MM.1S (cell line): ENCODE results near the gene BBS12.

Experiments used
- DNase-seq: peaks from one replicate; pipeline ENCODE4 v3.0.0-alpha.2; 2015
- H2AFZ ChIP-seq: fragments of 300-600 bp; sonication (generic); 2 replicates; pipeline ENCODE4 v1.6.0; 2016; ENCODE audit warnings: antibody characterized with exemption, low read length
- H3F3A ChIP-seq: fragments of 300-600 bp; sonication (generic); 2 replicates; pipeline ENCODE4 v1.6.1; 2016; ENCODE audit warnings: mild to moderate bottlenecking, antibody characterized with exemption, low read length, moderate library complexity, mixed read lengths; ENCODE audit not compliant: insufficient read depth
- H3K27ac ChIP-seq: fragments of 300-600 bp; sonication (generic); 2 replicates; pipeline ENCODE4 v1.5.1; 2016; ENCODE audit warnings: mild to moderate bottlenecking, low read length
- H3K27me3 ChIP-seq: fragments of 300-600 bp; sonication (generic); replicated peaks from 2 replicates; pipeline ENCODE4 v1.6.0; 2016; ENCODE audit warnings: low read length; ENCODE audit not compliant: insufficient read depth
- H3K36me3 ChIP-seq: fragments of 300-600 bp; sonication (generic); replicated peaks from 2 replicates; pipeline ENCODE4 v1.6.1; 2016; ENCODE audit warnings: mild to moderate bottlenecking, low read length, mixed read lengths; ENCODE audit not compliant: insufficient read depth
- H3K4me1 ChIP-seq: fragments of 300-600 bp; sonication (generic); 2 replicates; pipeline ENCODE4 v1.6.1; 2016; ENCODE audit warnings: low read length, mixed read lengths
- H3K4me2 ChIP-seq: fragments of 300-600 bp; sonication (generic); 2 replicates; pipeline ENCODE4 v1.6.0; 2016; ENCODE audit warnings: low read depth, low read length
- H3K4me3 ChIP-seq: fragments of 300-600 bp; sonication (generic); 2 replicates; pipeline ENCODE4 v1.5.1; 2016; ENCODE audit warnings: low read length, mixed read lengths
- H3K79me2 ChIP-seq: fragments of 300-600 bp; sonication (generic); 2 replicates; pipeline ENCODE4 v1.6.1; 2016; ENCODE audit warnings: mixed run types, low read length, mixed read lengths
- H3K9ac ChIP-seq: fragments of 300-600 bp; sonication (generic); 2 replicates; pipeline ENCODE4 v1.6.1; 2016; ENCODE audit warnings: low read length, mixed read lengths
- H3K9me2 ChIP-seq: fragments of 300-600 bp; sonication (generic); replicated peaks from 2 replicates; pipeline ENCODE4 v1.6.1; 2016; ENCODE audit warnings: mild to moderate bottlenecking, low read length, mixed read lengths; ENCODE audit not compliant: insufficient read depth
- H3K9me3 ChIP-seq: fragments of 300-600 bp; sonication (generic); replicated peaks from 2 replicates; pipeline ENCODE4 v1.6.1; 2016; ENCODE audit warnings: mild to moderate bottlenecking, low read length, mixed read lengths; ENCODE audit not compliant: insufficient read depth
- H4K20me1 ChIP-seq: fragments of 300-600 bp; sonication (generic); 2 replicates; pipeline ENCODE4 v1.6.1; 2016; ENCODE audit warnings: mild to moderate bottlenecking, low read length, moderate library complexity, mixed read lengths; ENCODE audit not compliant: insufficient read depth
- EZH2 ChIP-seq: fragments of 300-600 bp; sonication (generic); optimal IDR thresholded peaks from 2 replicates; pipeline ENCODE3; 2017; ENCODE audit warnings: low read depth, mild to moderate bottlenecking, antibody characterized with exemption, low read length, mixed read lengths
- EZH2phosphoT487 ChIP-seq: fragments of 300-600 bp; sonication (generic); IDR thresholded peaks from 2 replicates; pipeline ENCODE4 v1.6.1; 2018; ENCODE audit warnings: antibody characterized with exemption, low read length
- TF ChIP-seq, protein P1 (sequence below): fragments of 300-600 bp; sonication (generic); IDR thresholded peaks from 2 replicates; pipeline ENCODE4 v1.5.1; 2016; ENCODE audit warnings: antibody characterized with exemption, low read length, mixed read lengths

BBS12 gene

DNA sequence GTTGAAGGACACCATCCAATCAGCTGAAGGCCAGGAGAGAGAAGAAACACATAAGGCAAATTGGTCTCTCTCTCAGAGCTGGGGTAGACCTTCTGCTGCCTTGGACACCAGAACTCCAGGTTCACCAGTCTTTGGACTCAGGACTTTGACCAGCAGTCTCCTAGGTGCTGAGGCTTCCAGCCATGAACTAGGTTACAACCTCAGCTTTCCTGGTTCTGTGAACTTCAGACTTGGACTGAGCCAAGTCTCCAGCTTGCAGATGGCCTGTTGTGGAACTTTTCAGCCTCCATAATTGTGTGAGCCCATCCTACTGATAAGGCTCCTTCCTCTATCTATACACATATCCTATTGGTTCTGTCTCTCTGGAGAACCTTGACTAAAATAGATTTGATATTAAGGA is 20.6 kb upstream of the BBS12 start:
- H4K20me1 ChIP-seq, result no peaks in the 10 kb centered on the region
- no peaks in the 10 kb centered on the region for H3K27me3 ChIP-seq
- TF ChIP-seq EZH2 (no peak), EZH2phosphoT487 (no peak)
- TF ChIP-seq, protein P1, sequence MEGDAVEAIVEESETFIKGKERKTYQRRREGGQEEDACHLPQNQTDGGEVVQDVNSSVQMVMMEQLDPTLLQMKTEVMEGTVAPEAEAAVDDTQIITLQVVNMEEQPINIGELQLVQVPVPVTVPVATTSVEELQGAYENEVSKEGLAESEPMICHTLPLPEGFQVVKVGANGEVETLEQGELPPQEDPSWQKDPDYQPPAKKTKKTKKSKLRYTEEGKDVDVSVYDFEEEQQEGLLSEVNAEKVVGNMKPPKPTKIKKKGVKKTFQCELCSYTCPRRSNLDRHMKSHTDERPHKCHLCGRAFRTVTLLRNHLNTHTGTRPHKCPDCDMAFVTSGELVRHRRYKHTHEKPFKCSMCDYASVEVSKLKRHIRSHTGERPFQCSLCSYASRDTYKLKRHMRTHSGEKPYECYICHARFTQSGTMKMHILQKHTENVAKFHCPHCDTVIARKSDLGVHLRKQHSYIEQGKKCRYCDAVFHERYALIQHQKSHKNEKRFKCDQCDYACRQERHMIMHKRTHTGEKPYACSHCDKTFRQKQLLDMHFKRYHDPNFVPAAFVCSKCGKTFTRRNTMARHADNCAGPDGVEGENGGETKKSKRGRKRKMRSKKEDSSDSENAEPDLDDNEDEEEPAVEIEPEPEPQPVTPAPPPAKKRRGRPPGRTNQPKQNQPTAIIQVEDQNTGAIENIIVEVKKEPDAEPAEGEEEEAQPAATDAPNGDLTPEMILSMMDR, result no peak

DNA sequence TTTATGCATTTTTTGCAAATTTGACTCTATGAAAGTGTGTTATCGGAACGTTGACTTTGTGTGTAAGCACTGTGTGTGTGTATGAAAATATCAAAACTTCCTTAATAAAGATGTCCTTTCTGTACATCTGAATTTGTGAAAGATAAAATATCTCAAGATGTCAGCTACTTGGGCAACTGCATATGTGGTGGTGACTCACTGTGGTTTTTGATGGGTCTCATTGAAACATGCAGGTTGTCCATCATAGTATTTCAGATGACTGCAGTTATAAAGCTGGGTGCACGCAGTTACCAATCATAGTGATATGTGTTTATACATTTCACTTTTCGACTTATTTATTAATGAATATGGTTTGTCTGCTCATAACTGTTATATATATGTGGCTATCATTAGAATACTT is 19.7 kb upstream of the BBS12 start:
- H3K4me1 ChIP-seq, result no peaks in the 10 kb centered on the region
- H3K79me2 ChIP-seq, result no peaks in the 10 kb centered on the region
- H4K20me1 ChIP-seq, result no peaks in the 10 kb centered on the region
- no peak overlapping the region for H2AFZ ChIP-seq
- no peak overlapping the region for H3K27ac ChIP-seq
- H3K4me3 ChIP-seq, result no peak overlapping the region
- no peaks in the 10 kb centered on the region for H3K36me3 ChIP-seq
- no peak overlapping the region for H3K4me2 ChIP-seq
- no peaks in the 10 kb centered on the region for H3K9me3 ChIP-seq
- H3K27me3 ChIP-seq, result no peaks in the 10 kb centered on the region
- no peak for DNase-seq
- no peak overlapping the region for H3K9ac ChIP-seq
- H3K9me2 ChIP-seq, result no peaks in the 10 kb centered on the region
- H3F3A ChIP-seq, result no peaks in the 10 kb centered on the region
- TF ChIP-seq, protein P1, result no peak
- TF ChIP-seq EZH2 (no peak), EZH2phosphoT487 (no peak)

More for the DNA sequence above, 20.6 kb upstream of the BBS12 start:
- Histone ChIP-seq H3K9me3 (no peaks in the 10 kb centered on the region), H3K9ac (no peak overlapping the region), H3F3A (no peaks in the 10 kb centered on the region), H3K36me3 (no peaks in the 10 kb centered on the region), H3K4me3 (no peak overlapping the region), H3K9me2 (no peaks in the 10 kb centered on the region), H3K27ac (no peak overlapping the region), H2AFZ (no peak overlapping the region), H3K4me2 (no peak overlapping the region), H3K4me1 (no peaks in the 10 kb centered on the region), H3K79me2 (no peaks in the 10 kb centered on the region)
- no peak for DNase-seq

DNA sequence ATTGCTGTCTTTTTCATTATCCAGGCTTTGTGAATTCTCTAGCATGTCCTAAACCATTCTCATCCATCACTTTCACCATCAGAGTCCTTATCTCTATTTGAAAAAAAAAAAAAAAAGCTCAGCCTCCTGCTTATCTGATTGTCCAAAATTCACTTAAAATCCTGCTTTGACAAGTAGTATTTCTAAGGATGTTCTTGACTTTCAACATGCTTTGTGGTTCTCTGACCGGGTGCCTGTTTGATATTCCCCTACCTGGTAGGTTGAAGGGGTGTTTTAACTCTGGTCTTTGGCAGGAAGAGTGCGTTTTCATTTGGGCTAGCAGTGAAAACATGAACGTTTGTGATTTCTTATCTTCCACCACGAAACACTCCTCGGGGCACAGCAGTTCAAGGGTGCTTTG is 17.3 kb upstream of the BBS12 start:
- TF ChIP-seq EZH2phosphoT487, result no peak
- TF ChIP-seq, protein P1, result no peak
- no peak for TF ChIP-seq EZH2
- no peaks in the 10 kb centered on the region for H3K36me3 ChIP-seq
- H3K9me2 ChIP-seq, result no peaks in the 10 kb centered on the region
- no peaks in the 10 kb centered on the region for H3K79me2 ChIP-seq
- H3K4me2 ChIP-seq, result no peak overlapping the region
- no peak overlapping the region for H2AFZ ChIP-seq
- no peak overlapping the region for H3K9ac ChIP-seq
- no peaks in the 10 kb centered on the region for H3K4me1 ChIP-seq
- H3K27ac ChIP-seq, result no peak overlapping the region
- no peaks in the 10 kb centered on the region for H4K20me1 ChIP-seq
- no peak overlapping the region for H3K4me3 ChIP-seq
- no peaks in the 10 kb centered on the region for H3K9me3 ChIP-seq
- DNase-seq, result no peak
- H3F3A ChIP-seq, result no peaks in the 10 kb centered on the region
- H3K27me3 ChIP-seq, result no peaks in the 10 kb centered on the region
